Activated T-cell treated with anti-CD3 and anti-CD28 coated beads, Interleukin-2, amount 50 U/mL, for 4 hours (primary cell): ENCODE measurements around the gene CCDC71. TPM values are rescaled to one million over a fixed set of nuclear protein-coding genes. Genes with fewer than 3 reads are reported as not detected.

Source experiments
- total RNA-seq, 3 donors: library from RNA; stranded (reverse); gene quantifications; one replicate each; pipeline ENCODE4 v1.2.1, GENCODE V29; 2021

The CCDC71 gene
- total RNA-seq, 3 donors from 2014 or later = 24.8 to 29.2 (median 27.0) TPM

Other genes starting within 250 kb of the CCDC71 start
- 100 to 1,000 TPM; 144 to 161 (median 146) TPM for gene ARIH2, start 247.5 kb downstream of the CCDC71 start, total RNA-seq
- gene P4HTM, start 176.1 kb downstream of the CCDC71 start, total RNA-seq = 10 to 100 TPM; 25.7 to 28.2 (median 26.3) TPM
- gene WDR6, start 158.9 kb downstream of the CCDC71 start, total RNA-seq = 100 to 1,000 TPM; 147 to 163 (median 155) TPM
- gene DALRD3, start 147.8 kb downstream of the CCDC71 start, total RNA-seq = 10 to 100 TPM; 23.9 to 32.3 (median 25.4) TPM
- gene NDUFAF3, start 144.2 kb downstream of the CCDC71 start, total RNA-seq = 100 to 1,000 TPM; 138 to 155 (median 147) TPM
- gene IMPDH2, start 136.9 kb downstream of the CCDC71 start, total RNA-seq = 100 to 1,000 TPM; 664 to 769 (median 721) TPM
- 100 to 1,000 TPM; 109 to 131 (median 114) TPM for gene QRICH1, start 72.3 kb downstream of the CCDC71 start, total RNA-seq
- gene QARS1, start 61.6 kb downstream of the CCDC71 start, total RNA-seq = 100 to 1,000 TPM; 216 to 228 (median 228) TPM
- 10 to 100 TPM; 68.2 to 75.9 (median 75.1) TPM for gene USP19, start 45.5 kb downstream of the CCDC71 start, total RNA-seq
- gene LAMB2, start 33.3 kb downstream of the CCDC71 start, total RNA-seq = 1 to 10 TPM; 1.6 to 2.4 (median 2.0) TPM
- 1 to 10 TPM; 2.6 to 3.6 (median 3.5) TPM for gene KLHDC8B, start 5.3 kb upstream of the CCDC71 start, total RNA-seq
- 1 to 10 TPM; 4.7 to 5.5 (median 5.2) TPM for gene C3orf62, start 110.9 kb upstream of the CCDC71 start, total RNA-seq
- 10 to 100 TPM; 60.1 to 71.3 (median 61.6) TPM for gene USP4, start 173.7 kb upstream of the CCDC71 start, total RNA-seq
- 100 to 1,000 TPM; 109 to 152 (median 132) TPM for gene GPX1, start 192.0 kb upstream of the CCDC71 start, total RNA-seq
- 100 to 1,000 TPM; 390 to 408 (median 408) TPM for gene RHOA, start 245.6 kb upstream of the CCDC71 start, total RNA-seq
- 10 to 100 TPM; 20.0 to 21.8 (median 20.1) TPM for gene TCTA, start 246.1 kb upstream of the CCDC71 start, total RNA-seq